HG02852 (cell line): Measurements from ENCODE around the gene ANO10.

Experiments
- ATAC-seq: cut with Tn5 transposase; IDR thresholded peaks from one replicate; pipeline ENCODE4 v1.9.1; 2021; ENCODE audit warnings: mild to moderate bottlenecking, moderate library complexity; ENCODE audit not compliant: unreplicated experiment

The ANO10 gene

DNA sequence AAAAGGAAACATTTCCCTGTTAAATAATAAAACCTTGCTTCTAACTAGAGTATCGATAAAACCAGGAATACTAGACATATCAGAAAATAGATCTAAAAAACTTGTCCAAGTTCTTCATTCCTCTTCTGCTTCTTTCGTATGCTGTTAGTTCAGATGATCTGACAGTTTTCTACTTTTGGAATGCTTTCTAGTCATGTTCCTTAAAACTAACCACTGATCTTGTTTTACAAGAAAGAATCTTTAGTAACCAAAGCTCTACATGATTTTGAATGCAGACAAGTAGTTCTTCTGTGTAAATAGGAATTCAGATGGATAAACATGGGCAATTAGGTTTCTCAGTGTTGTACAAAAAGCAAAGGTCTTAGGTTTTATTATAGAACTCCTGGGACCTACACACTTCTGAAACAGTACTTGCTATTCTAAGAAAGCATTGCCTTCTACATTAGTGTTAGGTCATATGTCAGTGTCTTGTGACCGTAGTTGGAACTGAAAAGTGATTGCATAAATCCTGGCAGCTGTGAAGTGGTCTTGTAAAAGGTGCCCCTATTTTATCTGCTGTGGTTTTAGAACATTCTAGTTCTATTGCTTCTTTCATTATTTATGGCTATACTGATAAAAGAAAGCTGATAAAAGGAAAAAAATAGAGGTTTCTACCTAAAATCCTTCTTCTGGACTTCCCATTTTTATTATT is 294.8 kb downstream of the ANO10 start:
- no peak for ATAC-seq

DNA sequence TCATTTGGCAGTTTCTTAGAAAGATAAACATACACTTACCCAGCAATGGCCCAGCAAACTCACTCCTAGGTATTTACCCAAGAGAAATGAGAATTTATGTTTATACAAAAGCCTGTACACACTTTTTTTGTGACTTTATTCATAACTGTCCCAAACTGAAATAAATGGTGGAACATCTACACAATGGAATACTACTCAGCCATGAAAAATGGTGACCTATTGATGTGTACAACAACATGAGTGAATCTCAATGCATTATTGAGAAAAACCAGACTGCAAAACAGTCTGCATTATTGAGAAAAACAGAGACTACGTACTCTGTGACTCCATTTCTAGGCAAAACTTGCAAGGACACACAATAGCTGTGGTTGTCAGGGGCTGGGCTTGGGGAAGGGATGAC is 298.3 kb downstream of the ANO10 start:
- no peak for ATAC-seq

DNA sequence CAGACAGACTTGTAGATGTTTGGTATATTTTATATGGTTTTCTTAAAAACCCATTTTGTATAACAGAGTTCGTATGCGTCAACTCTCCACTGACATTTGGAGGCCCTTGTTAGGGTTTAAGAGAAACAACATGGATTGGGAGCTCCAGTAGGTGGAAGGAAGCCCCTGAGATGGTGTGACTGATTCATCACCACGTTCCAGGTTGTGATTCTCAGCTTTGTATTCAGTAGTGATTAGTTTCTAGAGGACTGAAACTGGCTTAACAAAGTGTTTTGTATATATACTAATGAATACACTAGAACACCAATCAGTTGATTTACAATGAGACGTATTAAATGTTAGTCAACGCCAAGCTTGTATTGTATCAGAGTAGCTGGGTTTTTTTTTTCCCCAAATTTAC is 301.5 kb downstream of the ANO10 start:
- no peak for ATAC-seq

DNA sequence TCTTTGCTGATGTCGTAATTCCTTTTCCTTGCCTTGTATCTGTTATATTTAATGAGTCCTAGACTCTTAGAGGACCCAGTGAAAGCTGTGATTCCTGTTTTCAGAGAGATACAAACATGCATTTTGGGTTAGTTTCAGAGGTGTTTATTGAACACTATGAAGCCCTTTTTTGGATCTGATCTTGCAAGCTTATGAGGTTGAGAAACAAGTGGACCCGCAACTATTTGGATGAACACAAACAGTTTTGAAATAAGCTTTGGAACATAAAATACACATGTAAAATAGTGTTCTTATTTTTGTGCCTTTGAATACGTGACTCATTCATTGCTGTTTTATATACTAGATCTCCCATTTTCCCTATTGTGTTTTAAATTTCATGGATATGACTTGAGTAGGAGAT is 302.0 kb downstream of the ANO10 start:
- no peak for ATAC-seq

DNA sequence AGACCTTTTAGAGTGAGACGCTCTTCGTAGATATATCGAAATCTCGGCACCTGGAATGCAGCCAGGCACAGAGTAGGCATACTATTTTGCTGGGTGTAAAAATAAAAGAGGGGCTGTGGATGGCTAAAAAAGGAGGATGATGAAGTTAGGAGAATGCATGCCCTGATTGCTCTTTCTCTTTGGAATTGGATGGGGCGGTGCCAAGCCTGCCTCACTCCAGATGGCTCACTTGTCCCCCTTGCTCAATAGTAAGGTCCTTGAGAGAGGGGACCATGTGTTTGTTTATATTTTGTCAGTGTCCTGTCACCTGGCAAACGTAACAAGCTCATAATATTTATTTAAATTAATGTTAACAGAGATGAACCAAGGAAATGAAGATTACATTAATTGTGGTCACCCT is 302.4 kb downstream of the ANO10 start:
- ATAC-seq, result no peak

DNA sequence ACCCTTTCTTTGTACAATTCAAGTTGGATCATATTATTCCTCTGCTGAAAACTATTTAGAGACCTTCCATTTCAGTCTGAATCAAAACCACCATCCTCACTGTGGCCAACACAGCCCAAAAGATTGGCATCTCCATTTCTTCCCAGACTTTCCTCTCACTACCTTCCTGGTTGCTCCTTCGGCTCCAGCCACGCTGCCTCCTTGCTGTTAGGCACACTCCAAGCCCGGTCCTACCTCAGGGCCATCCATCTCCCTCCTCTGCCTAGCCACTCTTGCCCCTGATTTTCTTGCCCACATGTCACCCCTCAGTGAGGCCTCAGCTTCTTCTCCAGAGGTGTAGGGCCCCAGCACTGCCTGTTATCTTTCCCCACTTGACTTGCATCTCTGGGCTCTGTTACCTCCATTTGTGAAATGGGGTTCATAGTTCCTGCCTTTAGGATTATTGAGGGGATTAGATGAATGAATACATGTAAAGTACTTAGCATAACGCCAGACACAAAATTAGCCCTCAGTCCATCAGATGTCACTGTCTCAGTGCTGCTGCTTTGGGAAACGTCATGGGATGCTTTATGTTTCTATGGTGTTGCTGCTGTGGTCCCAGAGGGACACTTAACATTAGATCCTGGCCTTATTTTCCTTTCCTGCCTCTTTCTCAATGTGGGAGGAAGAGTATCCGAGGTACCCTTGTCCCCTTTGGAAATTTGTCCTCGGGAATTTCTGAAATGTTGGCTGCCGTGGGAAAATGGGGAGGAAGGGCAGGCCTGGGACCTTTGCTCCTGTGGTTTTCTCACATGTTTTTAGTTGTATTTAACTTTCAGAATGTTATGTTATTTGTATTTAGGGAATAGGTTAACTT is 304.1 kb downstream of the ANO10 start:
- no peak for ATAC-seq

DNA sequence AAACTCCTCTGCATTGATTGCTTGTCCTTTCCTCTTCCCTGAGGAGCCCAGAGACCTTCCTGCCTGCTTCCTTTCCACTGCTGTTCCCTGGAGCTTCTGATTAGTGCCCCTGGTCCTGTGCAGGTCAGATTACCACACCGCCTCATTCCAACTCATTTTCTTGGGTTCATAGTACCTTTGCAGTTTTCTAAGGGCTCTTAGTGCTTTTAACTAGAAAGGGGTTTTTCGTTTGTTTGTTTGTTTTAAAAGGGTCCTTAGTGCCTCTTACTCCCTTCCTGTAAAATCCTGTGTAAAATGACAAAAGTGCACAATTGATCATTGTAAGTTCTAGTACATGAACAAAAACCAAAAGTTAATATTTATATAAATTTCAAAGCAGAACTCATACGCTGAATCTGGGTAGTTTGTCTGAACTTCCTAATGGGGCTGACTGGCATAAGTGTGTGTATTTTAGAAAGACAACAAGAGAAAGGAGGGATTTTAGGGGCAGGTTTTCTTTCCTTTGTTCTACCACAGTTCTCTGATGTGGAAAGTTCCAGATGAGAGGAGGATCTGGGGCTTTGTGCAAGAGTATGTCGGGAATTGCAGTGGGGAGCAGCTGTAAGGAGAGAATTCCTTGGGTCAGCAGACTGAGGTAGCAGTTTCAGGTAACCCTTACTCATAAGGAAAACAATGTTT is 304.9 kb downstream of the ANO10 start:
- no peak for ATAC-seq
